Measurements from ENCODE around the gene KRT4. TPM values are rescaled to one million over a fixed set of nuclear protein-coding genes. Genes with fewer than 3 reads are reported as not detected.

The KRT4 gene
- total RNA-seq, 1 donor: not detected

DNA sequence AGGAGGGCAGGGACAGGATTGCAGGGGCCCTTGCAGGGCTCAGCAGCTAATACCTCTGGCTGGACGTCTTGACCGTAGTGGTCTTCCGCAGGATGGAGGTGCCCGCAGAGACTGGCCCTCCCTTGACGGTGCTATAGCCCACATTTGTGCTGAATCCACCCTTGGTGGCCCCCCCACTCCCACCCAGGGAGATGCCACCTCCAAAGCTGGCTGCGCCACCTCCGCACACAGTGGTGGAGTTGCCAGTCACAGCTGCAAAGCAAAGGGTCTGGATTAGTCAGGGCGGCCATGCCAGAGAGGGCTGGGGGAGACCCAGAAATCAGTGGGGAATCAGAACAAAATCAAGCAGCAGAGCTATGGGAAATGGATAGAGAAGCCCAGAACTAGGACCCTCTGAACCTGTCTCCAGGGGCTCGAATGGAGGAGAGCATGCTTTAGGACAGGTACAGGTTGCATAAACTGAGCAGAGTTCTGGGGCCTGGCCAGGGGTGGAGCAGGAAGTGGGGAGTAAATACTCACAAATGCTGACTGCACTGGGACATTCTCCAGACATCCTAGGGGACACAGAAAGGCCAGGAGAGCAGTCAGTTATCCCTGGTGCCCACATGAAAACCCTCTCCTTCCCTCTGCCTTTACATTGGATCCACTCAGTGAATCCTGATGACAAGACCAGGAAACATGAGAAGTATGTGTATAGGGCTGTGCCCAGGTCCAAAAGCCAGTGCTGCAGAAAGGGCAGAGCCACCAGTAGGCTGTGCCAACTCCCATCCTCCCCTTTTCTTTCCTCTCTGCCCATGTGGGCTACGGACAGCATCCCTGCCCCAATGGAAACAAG, 8.1 kb upstream of the KRT4 start:
- TF ChIP-seq, protein P1, sequence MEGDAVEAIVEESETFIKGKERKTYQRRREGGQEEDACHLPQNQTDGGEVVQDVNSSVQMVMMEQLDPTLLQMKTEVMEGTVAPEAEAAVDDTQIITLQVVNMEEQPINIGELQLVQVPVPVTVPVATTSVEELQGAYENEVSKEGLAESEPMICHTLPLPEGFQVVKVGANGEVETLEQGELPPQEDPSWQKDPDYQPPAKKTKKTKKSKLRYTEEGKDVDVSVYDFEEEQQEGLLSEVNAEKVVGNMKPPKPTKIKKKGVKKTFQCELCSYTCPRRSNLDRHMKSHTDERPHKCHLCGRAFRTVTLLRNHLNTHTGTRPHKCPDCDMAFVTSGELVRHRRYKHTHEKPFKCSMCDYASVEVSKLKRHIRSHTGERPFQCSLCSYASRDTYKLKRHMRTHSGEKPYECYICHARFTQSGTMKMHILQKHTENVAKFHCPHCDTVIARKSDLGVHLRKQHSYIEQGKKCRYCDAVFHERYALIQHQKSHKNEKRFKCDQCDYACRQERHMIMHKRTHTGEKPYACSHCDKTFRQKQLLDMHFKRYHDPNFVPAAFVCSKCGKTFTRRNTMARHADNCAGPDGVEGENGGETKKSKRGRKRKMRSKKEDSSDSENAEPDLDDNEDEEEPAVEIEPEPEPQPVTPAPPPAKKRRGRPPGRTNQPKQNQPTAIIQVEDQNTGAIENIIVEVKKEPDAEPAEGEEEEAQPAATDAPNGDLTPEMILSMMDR (IDR thresholded peaks at IDR 0.05; ENCODE audit: insufficient read depth, low read depth, low read length): no peak
- H3K4me3 ChIP-seq (ENCODE audit: low read depth, low read length): no peak overlapping the region
- DNase-seq (ENCODE audit: low read depth): no peak

DNA sequence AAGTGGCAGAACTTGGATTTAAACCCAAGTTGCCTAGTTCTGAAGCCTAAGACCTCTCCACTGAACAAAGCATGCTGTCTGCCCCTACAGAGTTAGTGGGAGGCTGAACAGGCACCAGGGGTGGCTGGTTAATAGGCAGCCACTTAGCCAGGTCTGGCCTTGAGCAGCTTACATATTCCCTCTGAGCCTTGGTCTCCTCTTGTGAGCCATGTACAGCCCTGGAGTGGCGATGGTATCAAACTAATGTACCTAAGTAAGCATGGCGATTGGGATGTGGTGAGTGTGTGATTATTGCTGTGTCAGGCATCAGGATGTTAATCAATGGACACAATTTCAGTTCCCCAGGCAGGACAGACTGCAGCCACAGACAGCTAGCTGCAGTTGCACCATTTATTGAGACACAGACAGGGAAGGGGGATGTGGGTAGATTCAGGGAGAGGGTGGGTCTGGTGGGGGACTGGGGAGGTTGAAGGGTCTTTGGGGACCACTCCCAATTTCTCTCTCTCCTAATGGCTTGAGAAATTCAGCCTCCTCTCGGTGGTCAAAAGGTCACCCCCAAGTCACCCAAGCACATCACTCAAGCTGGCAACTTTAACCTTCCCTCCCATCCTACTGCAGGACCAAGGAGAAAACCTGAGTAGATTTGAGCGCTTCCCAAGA, 7.3 kb upstream of the KRT4 start:
- DNase-seq (ENCODE audit: low read depth): no peak
- TF ChIP-seq, protein P1 (IDR thresholded peaks at IDR 0.05; ENCODE audit: insufficient read depth, low read depth, low read length): no peak
- no peak overlapping the region for H3K4me3 ChIP-seq (ENCODE audit: low read depth, low read length)

DNA sequence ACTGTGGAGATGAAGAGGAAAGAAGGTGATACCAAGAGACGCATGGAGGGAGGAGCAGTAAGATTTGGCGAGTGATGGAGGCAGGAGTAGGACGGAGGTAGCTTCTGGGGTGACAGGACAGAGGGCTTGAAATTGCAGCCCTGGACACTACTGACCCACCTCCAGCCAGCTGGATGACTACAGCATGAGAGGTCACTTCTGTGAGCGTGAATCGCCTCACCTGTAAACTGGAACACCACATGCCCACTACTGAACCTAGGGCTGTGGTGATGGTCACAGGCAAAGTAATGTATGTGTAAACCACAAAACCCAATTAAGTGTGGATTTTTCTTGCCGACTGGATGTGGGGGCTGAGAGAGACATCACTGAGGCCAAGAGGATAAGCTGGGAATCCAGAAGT, 6.6 kb upstream of the KRT4 start:
- no peak for DNase-seq (ENCODE audit: low read depth)
- H3K4me3 ChIP-seq (ENCODE audit: low read depth, low read length): no peak overlapping the region
- TF ChIP-seq, protein P1 (IDR thresholded peaks at IDR 0.05; ENCODE audit: insufficient read depth, low read depth, low read length): no peak

DNA sequence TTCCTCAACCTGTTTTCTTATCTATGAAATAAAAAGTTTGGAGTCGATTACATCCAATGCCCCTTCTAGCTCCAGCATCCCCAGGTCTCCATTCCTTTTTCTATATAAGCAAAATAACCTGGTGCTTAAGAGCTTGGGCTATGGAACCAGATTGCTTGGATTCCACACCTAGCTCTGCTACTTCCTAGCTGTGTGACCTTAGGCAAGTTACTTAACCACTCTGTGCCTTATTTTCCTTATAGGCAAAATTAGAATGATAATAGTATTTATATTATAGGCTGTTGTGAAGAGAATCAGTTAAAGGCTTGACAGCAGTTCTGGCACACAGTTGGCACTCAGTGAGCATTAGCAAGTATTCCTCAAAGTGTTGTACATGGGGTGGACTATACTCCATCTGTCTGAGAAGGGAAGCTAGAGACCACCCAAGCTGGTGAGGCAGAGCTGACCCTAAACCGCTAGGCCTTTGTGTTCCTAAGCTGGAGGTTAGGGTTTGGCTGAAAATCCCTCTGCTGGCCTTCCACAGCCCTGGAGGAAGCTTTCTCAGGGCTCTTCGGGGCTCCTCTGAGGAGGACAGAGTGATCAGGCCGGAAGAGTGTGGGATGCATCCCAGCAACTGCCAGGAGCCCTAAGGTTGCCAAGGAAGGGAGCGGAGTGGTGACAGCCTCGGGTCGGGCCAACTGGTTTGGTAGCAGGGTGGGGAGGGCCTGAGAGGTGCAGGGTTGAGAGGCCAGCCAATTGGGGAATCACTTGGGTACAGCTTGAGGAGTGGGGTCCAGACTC, 6.0 kb upstream of the KRT4 start:
- DNase-seq (ENCODE audit: low read depth): no peak
- no peak overlapping the region for H3K4me3 ChIP-seq (ENCODE audit: low read depth, low read length)
- TF ChIP-seq, protein P1 (IDR thresholded peaks at IDR 0.05; ENCODE audit: insufficient read depth, low read depth, low read length): no peak

- no peak for DNase-seq (ENCODE audit: low read depth)
These were observed 5.0 kb upstream of the KRT4 start for GRCh38 chr12:52818887-52819420.

GRCh38 chr12:52818388-52818787, 4.5 kb upstream of the KRT4 start:
- no peak overlapping the region for H3K4me3 ChIP-seq (ENCODE audit: low read depth, low read length)
- DNase-seq (ENCODE audit: low read depth): no peak
- TF ChIP-seq, protein P1 (IDR thresholded peaks at IDR 0.05; ENCODE audit: insufficient read depth, low read depth, low read length): no peak

More at GRCh38 chr12:52818887-52819420, 5.0 kb upstream of the KRT4 start:
- TF ChIP-seq, protein P1 (IDR thresholded peaks at IDR 0.05; ENCODE audit: insufficient read depth, low read depth, low read length): no peak
- H3K4me3 ChIP-seq (ENCODE audit: low read depth, low read length): no peak overlapping the region

Measured in fibroblast of villous mesenchyme (primary cell).